NCI-H524 (cell line): ENCODE results near the gene SLC25A48.

Experiments
- DNase-seq, 2 experiments: peaks; one replicate each; lab custom pipeline; 2025; lab: John Stamatoyannopoulos, UW

The SLC25A48 gene

GRCh38 chr5:135881244-135881643, 46.8 kb downstream of the SLC25A48 start:
- DNase-seq, result no peak

- no peak for DNase-seq
These were observed 47.4 kb downstream of the SLC25A48 start for GRCh38 chr5:135881819-135882218.

- no peak for DNase-seq
These were observed 48.6 kb downstream of the SLC25A48 start for GRCh38 chr5:135883026-135883425.

GRCh38 chr5:135883441-135883840, 49.0 kb downstream of the SLC25A48 start:
- DNase-seq, result no peak

- DNase-seq, result no peak
These were observed 50.6 kb downstream of the SLC25A48 start for GRCh38 chr5:135885031-135885430.

GRCh38 chr5:135886136-135886535, 51.7 kb downstream of the SLC25A48 start:
- DNase-seq, result no peak

- DNase-seq, result peak; percentile 69 to 72
These were observed 53.0 kb downstream of the SLC25A48 start for GRCh38 chr5:135887447-135887864.

GRCh38 chr5:135887881-135888614, 53.6 kb downstream of the SLC25A48 start:
- DNase-seq, result no peak

GRCh38 chr5:135890296-135890695, 55.8 kb downstream of the SLC25A48 start:
- no peak for DNase-seq

GRCh38 chr5:135890867-135891266, 56.4 kb downstream of the SLC25A48 start:
- no peak for DNase-seq

GRCh38 chr5:135891268-135891667, 56.8 kb downstream of the SLC25A48 start:
- DNase-seq, result no peak

GRCh38 chr5:135891791-135892190, 57.3 kb downstream of the SLC25A48 start:
- peak in 1 of 2 experiments; percentile 43 for DNase-seq

GRCh38 chr5:135894276-135894675, 59.8 kb downstream of the SLC25A48 start:
- no peak for DNase-seq

- no peak for DNase-seq
These were observed 60.3 kb downstream of the SLC25A48 start for GRCh38 chr5:135894789-135895188.

GRCh38 chr5:135895474-135896006, 61.1 kb downstream of the SLC25A48 start, which contains the start of gene IL9:
TSS of gene IL9 (minus strand) at chr5:135895841. CDS start at chr5:135895816, 25 bp downstream.
- DNase-seq, result no peak

GRCh38 chr5:135898651-135899050, 64.2 kb downstream of the SLC25A48 start:
- no peak for DNase-seq

- DNase-seq, result no peak
These were observed 65.8 kb downstream of the SLC25A48 start for GRCh38 chr5:135900276-135900675.

GRCh38 chr5:135901633-135902032, 67.2 kb downstream of the SLC25A48 start:
- DNase-seq, result no peak

- no peak for DNase-seq
These were observed 70.7 kb downstream of the SLC25A48 start for GRCh38 chr5:135905144-135905543.

- DNase-seq, result no peak
These were observed 79.5 kb downstream of the SLC25A48 start for GRCh38 chr5:135913713-135914626.

GRCh38 chr5:135915466-135916001, 81.1 kb downstream of the SLC25A48 start:
- no peak for DNase-seq

- DNase-seq, result no peak
These were observed 82.3 kb downstream of the SLC25A48 start for GRCh38 chr5:135916638-135917263.
